Measurements from ENCODE around the gene VKORC1L1. TPM values are rescaled to one million over a fixed set of nuclear protein-coding genes. Genes with fewer than 3 reads are reported as not detected.
"Not testable (repeated sequence)": the region's sequence is repeated elsewhere in the genome, so short reads cannot be mapped to it uniquely, and the experiment has no call there.

Gene VKORC1L1
- total RNA-seq, 1 experiment from 2014 or later, result 28.5 TPM

DNA sequence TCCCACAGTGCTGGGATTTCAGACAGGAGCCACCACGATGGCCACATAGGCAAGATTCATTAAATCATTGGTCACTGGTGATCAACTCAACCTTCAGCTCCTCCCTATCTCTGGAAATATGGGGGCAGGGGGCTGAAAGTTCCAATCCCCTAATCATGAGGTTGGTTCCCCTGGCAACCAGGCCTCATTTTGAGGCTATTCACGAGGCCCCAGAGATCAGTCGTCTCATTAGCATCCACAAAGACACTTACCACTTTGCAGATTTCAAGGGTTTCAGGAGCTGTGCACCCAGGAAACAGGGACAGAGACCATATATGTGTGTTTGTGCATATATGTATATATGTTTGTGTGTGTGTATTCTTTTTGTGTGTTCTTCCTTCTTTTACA is 116.8 kb downstream of the VKORC1L1 start (continued):
- TF ChIP-seq, protein P1, sequence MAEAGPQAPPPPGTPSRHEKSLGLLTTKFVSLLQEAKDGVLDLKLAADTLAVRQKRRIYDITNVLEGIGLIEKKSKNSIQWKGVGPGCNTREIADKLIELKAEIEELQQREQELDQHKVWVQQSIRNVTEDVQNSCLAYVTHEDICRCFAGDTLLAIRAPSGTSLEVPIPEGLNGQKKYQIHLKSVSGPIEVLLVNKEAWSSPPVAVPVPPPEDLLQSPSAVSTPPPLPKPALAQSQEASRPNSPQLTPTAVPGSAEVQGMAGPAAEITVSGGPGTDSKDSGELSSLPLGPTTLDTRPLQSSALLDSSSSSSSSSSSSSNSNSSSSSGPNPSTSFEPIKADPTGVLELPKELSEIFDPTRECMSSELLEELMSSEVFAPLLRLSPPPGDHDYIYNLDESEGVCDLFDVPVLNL (CRISPR knock-in tag; IDR thresholded peaks at IDR 0.05; ENCODE audit: borderline replicate concordance, low read depth), result no peak
- TF ChIP-seq, protein P2, sequence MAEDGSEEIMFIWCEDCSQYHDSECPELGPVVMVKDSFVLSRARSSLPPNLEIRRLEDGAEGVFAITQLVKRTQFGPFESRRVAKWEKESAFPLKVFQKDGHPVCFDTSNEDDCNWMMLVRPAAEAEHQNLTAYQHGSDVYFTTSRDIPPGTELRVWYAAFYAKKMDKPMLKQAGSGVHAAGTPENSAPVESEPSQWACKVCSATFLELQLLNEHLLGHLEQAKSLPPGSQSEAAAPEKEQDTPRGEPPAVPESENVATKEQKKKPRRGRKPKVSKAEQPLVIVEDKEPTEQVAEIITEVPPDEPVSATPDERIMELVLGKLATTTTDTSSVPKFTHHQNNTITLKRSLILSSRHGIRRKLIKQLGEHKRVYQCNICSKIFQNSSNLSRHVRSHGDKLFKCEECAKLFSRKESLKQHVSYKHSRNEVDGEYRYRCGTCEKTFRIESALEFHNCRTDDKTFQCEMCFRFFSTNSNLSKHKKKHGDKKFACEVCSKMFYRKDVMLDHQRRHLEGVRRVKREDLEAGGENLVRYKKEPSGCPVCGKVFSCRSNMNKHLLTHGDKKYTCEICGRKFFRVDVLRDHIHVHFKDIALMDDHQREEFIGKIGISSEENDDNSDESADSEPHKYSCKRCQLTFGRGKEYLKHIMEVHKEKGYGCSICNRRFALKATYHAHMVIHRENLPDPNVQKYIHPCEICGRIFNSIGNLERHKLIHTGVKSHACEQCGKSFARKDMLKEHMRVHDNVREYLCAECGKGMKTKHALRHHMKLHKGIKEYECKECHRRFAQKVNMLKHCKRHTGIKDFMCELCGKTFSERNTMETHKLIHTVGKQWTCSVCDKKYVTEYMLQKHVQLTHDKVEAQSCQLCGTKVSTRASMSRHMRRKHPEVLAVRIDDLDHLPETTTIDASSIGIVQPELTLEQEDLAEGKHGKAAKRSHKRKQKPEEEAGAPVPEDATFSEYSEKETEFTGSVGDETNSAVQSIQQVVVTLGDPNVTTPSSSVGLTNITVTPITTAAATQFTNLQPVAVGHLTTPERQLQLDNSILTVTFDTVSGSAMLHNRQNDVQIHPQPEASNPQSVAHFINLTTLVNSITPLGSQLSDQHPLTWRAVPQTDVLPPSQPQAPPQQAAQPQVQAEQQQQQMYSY (CRISPR knock-in tag; IDR thresholded peaks at IDR 0.05), result no peak
- TF ChIP-seq, protein P3, sequence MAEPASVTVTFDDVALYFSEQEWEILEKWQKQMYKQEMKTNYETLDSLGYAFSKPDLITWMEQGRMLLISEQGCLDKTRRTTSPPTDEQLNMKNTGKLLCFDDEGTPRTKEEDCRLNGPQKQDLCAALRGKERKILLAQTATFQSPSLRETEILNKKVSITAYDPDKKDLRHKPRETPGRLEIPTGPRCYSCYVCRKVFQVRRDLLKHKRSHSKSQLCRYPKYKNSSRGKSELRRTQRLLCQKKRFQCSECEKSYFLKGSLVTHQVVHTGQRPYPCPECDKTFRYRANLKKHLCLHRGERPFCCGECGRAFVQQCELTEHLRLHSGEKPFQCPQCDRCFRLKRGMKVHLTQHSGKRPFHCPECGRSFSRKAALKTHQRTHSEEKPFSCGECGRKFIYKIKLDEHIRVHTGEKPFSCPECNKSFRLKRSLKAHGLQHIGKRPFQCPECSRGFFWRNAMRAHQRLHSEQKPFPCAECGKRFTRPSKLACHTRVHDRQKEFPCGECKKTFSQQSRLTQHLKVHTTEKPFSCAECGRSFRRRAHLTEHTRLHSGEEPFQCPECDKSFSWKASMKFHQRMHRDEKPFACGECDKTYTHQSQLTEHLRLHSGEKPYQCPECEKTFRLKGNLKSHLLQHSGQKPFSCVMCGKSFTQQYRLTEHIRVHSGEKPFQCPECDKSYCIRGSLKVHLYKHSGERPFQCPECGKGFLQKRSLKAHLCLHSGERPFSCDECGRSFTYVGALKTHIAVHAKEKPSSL (CRISPR knock-in tag; conservative IDR thresholded peaks at IDR 0.05), result no peak

DNA sequence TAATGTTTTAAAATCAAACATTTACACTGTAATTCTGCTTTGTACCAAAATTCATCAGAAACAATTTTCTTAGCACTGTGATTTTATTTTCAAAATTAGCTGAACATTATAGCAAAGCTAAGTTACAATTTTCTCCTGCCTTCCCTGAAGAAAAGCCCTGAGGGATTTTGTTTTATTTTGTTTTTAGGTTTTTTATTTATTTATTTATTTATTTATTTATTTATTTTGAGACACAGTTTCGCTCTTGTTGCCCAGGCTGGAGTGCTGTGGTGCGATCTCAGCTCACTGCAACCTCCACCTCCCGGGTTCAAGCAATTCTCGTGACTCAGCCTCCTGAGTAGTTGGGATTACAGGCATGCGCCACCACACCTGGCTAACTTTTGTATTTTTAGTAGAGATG is 119.0 kb downstream of the VKORC1L1 start:
- H3K4me3 Mint-ChIP-seq; H3K27ac Mint-ChIP-seq; POLR2A ChIA-PET; H3K27me3 Mint-ChIP-seq (ENCODE audit: low read depth); H3K36me3 Mint-ChIP-seq; CTCF ChIA-PET; H3K9me3 Mint-ChIP-seq; H3K4me1 Mint-ChIP-seq; DNase-seq (ENCODE audit: low spot score); ATAC-seq: not testable (repeated sequence)

DNA sequence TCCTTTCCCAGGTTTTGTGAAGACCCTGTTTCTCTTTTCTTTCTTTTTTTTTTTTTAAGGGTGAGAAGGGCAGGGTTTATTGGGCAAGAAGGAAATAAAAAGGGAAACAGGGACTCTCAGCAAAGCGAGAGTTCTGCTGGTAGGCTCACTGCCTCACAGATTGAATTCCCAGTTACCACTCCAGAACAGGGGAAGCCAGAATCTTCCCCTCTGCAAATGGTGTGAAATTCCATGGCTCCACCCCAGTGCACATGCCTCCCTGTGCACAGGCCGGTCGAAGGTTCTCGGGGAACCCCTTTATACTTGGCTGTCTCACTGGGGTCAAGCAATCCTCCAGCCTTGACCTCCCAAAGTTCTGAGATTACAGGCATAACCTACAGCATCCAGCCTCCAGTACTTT is 119.7 kb downstream of the VKORC1L1 start:
- ChIA-PET POLR2A (no interaction called here), CTCF (no interaction called here)
- Mint-ChIP-seq H3K27me3 (ENCODE audit: low read depth) (no peaks in the 10 kb centered on the region; the same call in 1 of the 2 replicates), H3K4me3 (no peak overlapping the region), H3K36me3 (no peaks in the 10 kb centered on the region), H3K27ac (no peak overlapping the region), H3K4me1 (no peaks in the 10 kb centered on the region), H3K9me3 (no peaks in the 10 kb centered on the region)
- TF ChIP-seq, protein P4, sequence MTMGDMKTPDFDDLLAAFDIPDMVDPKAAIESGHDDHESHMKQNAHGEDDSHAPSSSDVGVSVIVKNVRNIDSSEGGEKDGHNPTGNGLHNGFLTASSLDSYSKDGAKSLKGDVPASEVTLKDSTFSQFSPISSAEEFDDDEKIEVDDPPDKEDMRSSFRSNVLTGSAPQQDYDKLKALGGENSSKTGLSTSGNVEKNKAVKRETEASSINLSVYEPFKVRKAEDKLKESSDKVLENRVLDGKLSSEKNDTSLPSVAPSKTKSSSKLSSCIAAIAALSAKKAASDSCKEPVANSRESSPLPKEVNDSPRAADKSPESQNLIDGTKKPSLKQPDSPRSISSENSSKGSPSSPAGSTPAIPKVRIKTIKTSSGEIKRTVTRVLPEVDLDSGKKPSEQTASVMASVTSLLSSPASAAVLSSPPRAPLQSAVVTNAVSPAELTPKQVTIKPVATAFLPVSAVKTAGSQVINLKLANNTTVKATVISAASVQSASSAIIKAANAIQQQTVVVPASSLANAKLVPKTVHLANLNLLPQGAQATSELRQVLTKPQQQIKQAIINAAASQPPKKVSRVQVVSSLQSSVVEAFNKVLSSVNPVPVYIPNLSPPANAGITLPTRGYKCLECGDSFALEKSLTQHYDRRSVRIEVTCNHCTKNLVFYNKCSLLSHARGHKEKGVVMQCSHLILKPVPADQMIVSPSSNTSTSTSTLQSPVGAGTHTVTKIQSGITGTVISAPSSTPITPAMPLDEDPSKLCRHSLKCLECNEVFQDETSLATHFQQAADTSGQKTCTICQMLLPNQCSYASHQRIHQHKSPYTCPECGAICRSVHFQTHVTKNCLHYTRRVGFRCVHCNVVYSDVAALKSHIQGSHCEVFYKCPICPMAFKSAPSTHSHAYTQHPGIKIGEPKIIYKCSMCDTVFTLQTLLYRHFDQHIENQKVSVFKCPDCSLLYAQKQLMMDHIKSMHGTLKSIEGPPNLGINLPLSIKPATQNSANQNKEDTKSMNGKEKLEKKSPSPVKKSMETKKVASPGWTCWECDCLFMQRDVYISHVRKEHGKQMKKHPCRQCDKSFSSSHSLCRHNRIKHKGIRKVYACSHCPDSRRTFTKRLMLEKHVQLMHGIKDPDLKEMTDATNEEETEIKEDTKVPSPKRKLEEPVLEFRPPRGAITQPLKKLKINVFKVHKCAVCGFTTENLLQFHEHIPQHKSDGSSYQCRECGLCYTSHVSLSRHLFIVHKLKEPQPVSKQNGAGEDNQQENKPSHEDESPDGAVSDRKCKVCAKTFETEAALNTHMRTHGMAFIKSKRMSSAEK (CRISPR knock-in tag; IDR thresholded peaks at IDR 0.05; ENCODE audit: borderline replicate concordance), result no peak
- TF ChIP-seq SMAD4 (CRISPR knock-in tag; IDR thresholded peaks at IDR 0.05) (no peak), HMGA2 (CRISPR knock-in tag; IDR thresholded peaks at IDR 0.05) (no peak), NFE2L1 (CRISPR knock-in tag; IDR thresholded peaks at IDR 0.05) (no peak), CBFB (CRISPR knock-in tag; IDR thresholded peaks at IDR 0.05; ENCODE audit: low read depth) (no peak), NR1H2 (CRISPR knock-in tag; IDR thresholded peaks at IDR 0.05) (no peak)
- TF ChIP-seq, protein P5, sequence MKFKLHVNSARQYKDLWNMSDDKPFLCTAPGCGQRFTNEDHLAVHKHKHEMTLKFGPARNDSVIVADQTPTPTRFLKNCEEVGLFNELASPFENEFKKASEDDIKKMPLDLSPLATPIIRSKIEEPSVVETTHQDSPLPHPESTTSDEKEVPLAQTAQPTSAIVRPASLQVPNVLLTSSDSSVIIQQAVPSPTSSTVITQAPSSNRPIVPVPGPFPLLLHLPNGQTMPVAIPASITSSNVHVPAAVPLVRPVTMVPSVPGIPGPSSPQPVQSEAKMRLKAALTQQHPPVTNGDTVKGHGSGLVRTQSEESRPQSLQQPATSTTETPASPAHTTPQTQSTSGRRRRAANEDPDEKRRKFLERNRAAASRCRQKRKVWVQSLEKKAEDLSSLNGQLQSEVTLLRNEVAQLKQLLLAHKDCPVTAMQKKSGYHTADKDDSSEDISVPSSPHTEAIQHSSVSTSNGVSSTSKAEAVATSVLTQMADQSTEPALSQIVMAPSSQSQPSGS (CRISPR knock-in tag; IDR thresholded peaks at IDR 0.05; ENCODE audit: borderline replicate concordance, low read depth), result no peak
- TF ChIP-seq, protein P6, sequence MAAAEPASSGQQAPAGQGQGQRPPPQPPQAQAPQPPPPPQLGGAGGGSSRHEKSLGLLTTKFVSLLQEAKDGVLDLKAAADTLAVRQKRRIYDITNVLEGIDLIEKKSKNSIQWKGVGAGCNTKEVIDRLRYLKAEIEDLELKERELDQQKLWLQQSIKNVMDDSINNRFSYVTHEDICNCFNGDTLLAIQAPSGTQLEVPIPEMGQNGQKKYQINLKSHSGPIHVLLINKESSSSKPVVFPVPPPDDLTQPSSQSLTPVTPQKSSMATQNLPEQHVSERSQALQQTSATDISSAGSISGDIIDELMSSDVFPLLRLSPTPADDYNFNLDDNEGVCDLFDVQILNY (CRISPR knock-in tag; IDR thresholded peaks at IDR 0.05), result no peak
- DNase-seq (ENCODE audit: low spot score) (no peak), ATAC-seq (no peak)

DNA sequence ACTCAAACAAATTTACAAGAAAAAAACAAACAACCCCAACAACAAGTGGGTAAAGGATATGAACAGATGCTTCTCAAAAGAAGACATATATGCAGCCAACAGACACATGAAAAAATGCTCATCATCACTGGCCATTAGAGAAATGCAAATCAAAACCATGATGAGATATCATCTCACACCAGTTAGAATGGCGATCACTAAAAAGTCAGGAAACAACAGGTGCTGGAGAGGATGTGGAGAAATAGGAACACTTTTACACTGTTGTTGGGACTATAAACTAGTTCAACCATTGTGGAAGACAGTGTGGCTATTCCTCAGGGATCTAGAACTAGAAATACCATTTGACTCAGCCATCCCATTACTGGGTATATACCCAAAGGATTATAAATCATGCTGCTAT is 122.1 kb downstream of the VKORC1L1 start:
- DNase-seq (ENCODE audit: low spot score); H3K27me3 Mint-ChIP-seq (ENCODE audit: low read depth); H3K4me1 Mint-ChIP-seq; H3K4me3 Mint-ChIP-seq; ATAC-seq; CTCF ChIA-PET; H3K27ac Mint-ChIP-seq; POLR2A ChIA-PET; H3K9me3 Mint-ChIP-seq; H3K36me3 Mint-ChIP-seq: not testable (repeated sequence)

DNA sequence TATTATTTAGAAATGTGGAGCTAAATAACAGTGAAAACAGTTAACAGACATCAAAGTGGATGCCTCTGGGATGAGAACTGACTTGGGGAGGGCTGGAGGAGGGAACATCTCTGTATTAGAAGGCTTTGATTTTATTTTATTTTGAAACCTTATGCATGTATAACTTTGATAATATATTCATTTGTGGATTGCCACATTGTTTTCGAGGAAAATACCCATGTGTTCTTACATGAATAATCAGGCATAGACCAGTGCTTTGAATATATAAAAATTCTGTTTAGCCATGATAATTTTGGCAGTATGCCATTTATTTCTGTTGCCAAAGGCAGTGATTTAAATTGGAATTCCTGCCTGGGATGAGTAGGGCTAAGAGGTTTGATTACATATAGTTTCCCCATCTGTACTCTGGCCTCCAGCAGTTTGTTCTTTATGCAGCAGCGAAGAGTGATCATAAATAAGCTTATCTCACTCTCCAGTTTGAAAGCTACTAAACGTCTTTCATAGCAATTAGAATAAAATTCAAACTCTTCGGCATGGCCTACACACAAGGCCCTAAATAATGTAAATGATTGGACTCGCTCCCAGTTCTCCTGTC is 128.0 kb downstream of the VKORC1L1 start:
- H3K4me1 Mint-ChIP-seq; H3K27ac Mint-ChIP-seq; H3K27me3 Mint-ChIP-seq (ENCODE audit: low read depth); POLR2A ChIA-PET; ATAC-seq; CTCF ChIA-PET; H3K36me3 Mint-ChIP-seq; H3K9me3 Mint-ChIP-seq; H3K4me3 Mint-ChIP-seq; DNase-seq (ENCODE audit: low spot score): not testable (repeated sequence)

Measured in WTC11 (cell line).